ENCODE results near the gene RHOT2.

RHOT2 gene

DNA sequence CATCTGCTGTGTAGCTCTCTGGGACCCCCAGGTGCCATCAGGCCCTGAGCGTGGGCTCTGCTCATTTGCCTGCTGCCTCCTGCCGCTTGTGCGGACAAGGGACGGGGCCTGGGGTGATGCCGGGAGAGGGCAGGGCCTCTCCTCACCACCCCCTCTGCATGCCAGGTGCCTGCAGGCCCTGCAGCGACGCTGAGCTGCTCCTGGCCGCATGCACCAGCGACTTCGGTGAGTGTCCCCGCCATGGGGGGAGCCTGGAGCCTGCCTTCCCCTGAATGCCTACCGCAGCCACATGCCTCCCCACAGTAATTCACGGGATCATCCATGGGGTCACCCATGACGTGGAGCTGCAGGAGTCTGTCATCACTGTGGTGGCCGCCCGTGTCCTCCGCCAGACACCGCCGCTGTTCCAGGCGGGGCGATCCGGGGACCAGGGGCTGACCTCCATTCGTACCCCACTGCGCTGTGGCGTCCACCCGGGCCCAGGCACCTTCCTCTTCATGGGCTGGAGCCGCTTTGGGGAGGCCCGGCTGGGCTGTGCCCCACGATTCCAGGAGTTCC lies 48.9 kb downstream of the RHOT2 start:
- DNase-seq = no peak

DNA sequence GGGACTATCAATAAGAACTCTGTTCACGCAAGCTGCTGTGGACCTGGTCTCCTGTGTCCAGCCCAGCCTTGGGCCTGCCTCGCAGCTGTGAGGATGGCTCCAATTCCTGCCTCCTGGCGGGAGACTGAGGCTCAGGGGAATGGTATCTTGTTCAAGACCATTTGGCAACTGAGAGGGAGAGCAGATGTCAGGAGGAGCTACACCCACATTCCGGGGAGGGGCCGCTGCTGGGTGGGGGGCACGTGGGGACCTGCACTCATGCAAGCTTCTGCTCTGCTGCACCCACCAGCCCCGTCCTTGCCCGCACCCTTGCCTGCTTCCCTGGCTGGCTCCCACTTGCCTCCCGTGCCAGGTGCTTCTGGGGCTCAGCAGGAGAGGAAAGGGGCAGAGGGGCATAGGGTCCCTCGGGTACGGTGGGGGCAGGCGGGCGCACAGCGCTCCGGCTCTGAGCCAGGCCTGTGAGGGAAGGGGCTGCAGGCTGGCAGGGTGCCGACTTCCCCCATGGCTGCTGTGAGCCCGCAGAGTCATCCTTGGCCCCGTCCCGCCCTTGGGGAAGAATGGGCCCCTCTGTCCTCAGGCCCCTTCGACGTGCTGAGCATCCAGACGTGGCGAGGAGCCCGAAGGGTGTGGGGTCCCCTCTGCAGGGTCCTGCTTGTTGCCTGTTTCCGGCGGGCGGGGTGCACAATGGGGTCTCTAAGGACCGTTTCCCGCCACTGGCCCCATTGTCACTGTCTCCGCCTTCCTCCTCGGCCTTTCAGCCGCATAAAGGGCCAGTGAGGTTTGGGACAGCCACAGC lies 49.7 kb downstream of the RHOT2 start:
- DNase-seq = no peak

DNA sequence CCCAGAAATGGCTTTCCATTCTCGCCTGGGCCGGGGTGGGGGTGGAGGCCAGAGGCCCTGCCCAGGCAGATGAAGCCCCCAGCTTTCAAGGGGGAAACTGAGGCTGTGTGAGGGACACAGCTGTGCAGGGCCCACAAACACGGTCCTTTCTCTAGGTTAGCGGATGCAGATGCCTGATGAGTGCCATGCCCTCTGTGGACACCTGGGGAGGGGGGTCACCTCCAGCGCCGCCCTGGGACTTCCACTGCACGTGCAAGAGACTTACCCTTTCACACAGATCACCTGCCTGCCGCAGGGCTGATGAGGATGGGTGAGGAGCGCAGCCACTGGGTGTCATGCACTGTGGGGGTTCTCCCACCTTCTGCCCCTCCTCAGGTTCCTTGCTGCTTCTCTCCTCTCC lies 50.5 kb downstream of the RHOT2 start:
- no peak for DNase-seq

DNA sequence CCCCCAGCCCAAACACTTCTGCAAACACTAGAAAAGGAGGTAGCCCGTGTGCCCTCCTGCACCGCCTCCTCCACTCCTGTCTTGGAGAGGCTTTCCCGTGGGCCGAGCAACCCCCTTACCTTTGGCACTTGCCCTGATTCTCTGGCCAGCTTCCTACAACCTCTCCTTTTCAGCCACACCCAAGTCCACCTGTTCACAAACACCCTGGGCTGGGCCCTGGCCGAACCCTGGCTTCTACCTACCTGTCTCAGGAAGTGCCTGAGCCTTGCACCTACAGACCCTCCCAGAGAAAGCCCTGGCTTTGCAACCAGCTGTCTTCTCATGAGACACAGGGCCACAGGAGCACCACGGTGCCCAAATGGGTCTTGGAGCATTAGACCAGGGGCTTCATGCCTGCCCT lies 51.0 kb downstream of the RHOT2 start:
- no peak for DNase-seq

DNA sequence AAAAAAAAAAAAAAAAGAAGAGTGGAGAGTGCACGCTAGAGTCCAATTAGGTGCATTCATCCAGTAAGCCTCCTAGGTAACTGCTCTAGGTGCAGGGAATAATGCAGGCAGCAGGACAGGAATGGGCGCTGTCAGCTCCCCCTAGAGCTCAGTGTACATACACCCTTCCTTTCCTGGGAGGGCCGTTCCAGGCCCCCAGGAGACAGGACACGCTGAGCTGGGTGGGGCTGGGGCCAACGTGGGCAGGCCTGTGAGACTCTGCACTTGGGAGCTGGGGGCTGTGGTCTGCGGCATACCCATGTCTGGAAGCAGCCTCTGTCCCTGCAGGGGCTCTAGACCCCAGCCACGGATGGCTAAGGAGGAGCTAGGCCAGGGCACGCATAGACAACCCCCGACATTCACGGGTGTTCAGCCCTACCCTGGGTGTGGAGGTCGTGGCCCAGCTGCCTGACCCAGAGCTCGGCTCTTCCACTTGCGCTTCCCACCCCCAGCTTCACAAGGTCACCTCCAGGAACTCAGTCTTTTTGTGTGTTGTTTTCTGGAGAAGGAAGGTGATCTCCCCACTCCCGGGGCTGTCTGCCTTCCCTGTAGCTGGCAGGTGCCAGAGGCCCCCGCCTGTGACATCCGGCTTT lies 52.0 kb downstream of the RHOT2 start:
- DNase-seq = no peak

DNA sequence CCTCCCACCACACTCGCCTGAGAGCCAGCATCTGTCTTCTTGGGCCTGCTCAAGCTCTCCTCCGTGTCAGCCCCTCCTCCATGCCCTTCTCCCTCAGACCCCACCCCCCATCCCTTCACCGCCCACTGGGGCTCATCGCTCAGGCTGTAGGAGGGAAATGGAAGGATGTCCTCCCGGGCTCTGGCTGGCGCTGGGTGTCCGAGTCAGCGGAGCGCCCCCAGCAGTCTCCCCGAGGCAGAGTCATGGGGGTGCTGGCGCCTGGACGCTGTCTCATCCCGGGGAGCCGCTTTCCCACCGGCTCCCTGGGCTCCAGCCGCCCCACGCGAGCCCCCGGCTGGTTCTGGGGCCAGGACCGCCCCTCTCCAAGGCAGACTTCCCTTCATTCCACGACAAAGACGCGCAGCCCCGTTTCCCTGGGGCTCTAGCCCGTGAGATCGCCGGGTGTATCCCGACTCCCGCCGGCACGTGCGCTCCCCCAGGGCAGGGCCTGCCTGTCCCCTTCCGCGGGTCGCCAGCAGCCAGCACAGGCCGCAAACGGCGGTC lies 52.6 kb downstream of the RHOT2 start:
- DNase-seq = peak; percentile 41

DNA sequence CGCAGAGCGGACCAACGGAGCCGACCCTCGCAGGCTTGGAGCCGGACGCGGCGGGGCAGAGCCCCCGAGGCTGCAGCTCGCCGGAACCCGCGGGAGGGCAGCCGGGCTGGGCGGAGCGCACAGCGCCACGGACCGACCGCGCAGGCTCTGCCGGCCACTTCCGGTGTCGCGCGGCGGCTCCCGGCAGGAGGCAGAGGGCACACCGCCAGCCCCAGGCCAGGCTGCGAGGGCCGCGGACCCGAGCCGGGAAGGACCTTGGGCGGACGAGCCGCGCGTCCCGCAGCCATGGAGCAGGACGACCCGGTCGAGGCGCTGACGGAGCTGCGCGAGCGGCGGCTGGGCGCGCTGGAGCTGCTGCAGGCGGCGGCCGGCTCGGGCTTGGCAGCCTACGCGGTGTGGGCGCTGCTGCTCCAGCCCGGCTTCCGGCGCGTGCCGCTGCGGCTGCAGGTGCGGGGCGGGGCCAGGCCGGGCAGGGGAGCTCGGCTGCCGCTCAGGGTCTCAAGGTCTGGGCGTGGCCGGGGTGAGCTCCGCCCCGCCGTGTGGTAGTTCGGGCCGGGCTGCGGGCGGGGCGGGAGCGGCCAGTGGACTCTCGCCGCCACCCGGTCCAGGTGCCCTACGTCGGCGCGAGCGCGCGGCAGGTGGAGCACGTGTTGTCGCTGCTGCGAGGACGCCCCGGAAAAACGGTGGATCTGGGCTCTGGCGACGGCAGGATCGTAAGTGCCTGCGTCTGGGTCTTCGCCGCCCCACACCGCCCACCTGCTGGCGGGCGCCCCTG lies 53.2 kb downstream of the RHOT2 start, which contains the start of gene ANTKMT:
ANTKMT (plus strand) TSS at position 157 of the 775 bp plus-strand sequence; CDS start at position 286, 129 bp downstream.
- peak; percentile 77 for DNase-seq

DNA sequence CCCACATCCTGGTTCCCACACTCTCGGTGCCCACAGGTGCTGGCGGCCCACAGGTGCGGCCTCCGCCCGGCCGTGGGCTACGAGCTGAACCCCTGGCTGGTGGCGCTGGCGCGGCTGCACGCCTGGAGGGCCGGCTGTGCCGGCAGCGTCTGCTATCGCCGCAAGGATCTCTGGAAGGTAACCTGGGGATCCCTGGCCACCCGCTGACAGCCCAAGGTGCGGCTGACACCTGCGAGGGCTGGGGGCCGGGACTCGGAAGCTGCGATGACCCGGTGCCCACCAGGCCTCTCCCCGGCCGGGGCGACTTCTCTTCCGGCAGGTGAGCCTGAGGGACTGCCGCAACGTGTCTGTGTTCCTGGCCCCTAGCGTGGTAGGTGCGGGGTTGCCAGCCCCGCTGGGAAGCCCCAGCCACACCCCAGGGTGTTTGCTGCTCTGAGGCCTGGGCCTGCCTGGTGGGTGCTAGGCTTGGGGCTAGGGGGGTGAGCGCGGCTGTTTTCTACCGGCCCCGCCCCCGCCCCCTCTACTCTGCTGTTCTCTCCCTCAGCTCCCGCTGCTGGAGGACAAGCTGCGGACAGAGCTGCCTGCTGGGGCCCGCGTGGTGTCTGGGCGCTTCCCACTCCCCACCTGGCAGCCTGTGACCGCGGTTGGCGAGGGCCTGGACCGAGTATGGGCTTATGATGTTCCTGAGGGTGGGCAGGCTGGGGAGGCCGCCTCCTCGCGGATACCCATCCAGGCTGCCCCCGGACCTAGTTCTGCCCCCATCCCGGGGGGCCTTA lies 54.0 kb downstream of the RHOT2 start:
- no peak for DNase-seq

DNA sequence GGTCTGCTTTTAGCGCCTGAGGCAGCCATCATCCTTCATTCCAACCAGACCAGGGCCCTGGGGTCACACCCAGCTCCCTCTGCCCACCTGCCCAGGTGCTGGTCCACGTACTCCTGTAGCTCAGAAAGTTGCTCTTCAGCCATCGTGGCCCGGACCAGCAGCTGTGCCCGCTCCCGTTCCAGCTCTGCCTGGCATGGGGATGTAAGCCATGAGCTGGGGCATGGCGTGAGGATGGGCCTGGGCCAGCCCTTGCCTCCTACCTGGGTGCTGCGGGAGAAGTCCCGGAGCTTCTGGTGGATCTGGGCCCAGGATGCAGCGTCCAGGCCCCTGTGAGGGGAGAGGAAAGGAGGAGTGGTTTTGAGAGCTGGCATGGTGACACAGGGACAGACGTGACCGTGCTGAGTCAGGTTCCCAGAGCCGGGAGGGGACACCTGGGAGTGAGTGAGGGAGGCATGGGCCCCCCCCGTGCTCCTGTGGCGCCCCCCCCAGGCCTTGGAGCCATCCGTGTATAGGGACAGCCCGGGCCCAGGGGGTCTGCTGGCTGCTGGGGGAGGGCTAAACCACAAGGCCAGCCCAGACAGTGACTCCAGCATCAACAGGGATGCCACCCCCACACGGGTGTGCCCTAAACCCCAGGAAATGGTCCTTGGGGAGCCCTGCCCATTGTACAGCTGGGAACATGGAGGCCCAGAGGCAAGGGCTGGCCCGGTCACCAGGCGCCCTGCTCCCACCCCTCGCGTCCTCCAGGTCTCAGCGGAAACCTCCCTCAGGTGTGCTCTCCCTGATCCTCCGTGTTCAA lies 55.1 kb downstream of the RHOT2 start:
- no peak for DNase-seq

DNA sequence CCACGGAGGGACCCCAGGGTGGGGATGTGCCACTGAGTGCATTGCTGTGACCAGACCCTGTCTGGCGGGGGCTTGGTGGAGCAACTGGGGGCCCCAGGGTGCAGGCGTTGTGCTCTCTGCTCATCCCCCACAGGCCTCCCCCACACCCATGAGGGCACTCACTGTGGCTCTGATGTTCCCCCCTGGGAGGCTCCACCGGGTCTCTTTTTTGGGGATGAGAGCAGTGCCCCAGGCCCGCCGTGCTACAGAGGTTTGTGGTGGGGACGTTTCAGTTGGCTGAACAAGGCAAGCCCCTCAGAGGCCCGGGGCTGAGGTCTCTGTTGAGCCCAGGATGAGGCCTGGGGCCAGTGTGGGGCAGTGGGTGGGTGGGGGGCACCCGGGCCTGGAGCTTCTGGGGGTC lies 55.8 kb downstream of the RHOT2 start:
- DNase-seq = no peak

Measured in stimulated activated CD4-positive, alpha-beta T cell treated with anti-CD3 and anti-CD28 coated beads, Interleukin-12 subunit alpha, Interleukin-12 subunit beta, amount 100 ng/mL, for 4 hours (primary cell).